KMS-11 (cell line): ENCODE measurements around the gene KCP.

ENCODE experiments used
- H2AFZ ChIP-seq: fragments of 200-600 bp; sonication (generic); 2 replicates; pipeline ENCODE4 v1.6.1; 2016; ENCODE audit warnings: antibody characterized with exemption, mixed run types, low read depth
- H3K27ac ChIP-seq: fragments of 200-600 bp; sonication (generic); 2 replicates; pipeline ENCODE4 v1.6.1; 2016; ENCODE audit warnings: mild to moderate bottlenecking, mixed run types
- H3K27me3 ChIP-seq: fragments of 200-600 bp; sonication (generic); 2 replicates; pipeline ENCODE4 v1.6.1; 2017; ENCODE audit warnings: mild to moderate bottlenecking, low read depth, mixed run types, moderate library complexity; ENCODE audit not compliant: insufficient read depth
- H3K36me3 ChIP-seq: fragments of 200-600 bp; sonication (generic); 2 replicates; pipeline ENCODE4 v1.6.1; 2017; ENCODE audit warnings: mild to moderate bottlenecking, mixed run types; ENCODE audit not compliant: insufficient read depth
- H3K4me1 ChIP-seq: fragments of 200-600 bp; sonication (generic); 2 replicates; pipeline ENCODE4 v1.6.1; 2016; ENCODE audit warnings: mild to moderate bottlenecking, low read depth, mixed run types; ENCODE audit not compliant: poor library complexity, severe bottlenecking
- H3K4me2 ChIP-seq: fragments of 200-600 bp; sonication (generic); 2 replicates; pipeline ENCODE4 v1.7.0; 2016; ENCODE audit warnings: mild to moderate bottlenecking, mixed run types
- H3K4me3 ChIP-seq: fragments of 200-600 bp; sonication (generic); IDR thresholded peaks from 2 replicates; pipeline ENCODE4 v1.6.1; 2017; ENCODE audit warnings: low read depth, low read length, mixed read lengths; ENCODE audit not compliant: insufficient read depth
- H3K79me2 ChIP-seq: fragments of 200-600 bp; sonication (generic); 2 replicates; pipeline ENCODE4 v1.6.1; 2016; ENCODE audit warnings: low read depth, mixed run types; ENCODE audit not compliant: insufficient read depth
- H3K9ac ChIP-seq: fragments of 200-600 bp; sonication (generic); 2 replicates; pipeline ENCODE4 v1.6.1; 2016; ENCODE audit warnings: mild to moderate bottlenecking, mixed run types
- H4K20me1 ChIP-seq: fragments of 200-600 bp; sonication (generic); 2 replicates; pipeline ENCODE4 v1.6.1; 2016; ENCODE audit warnings: mild to moderate bottlenecking, mixed run types; ENCODE audit not compliant: insufficient read depth
- TF ChIP-seq, protein P1 (sequence below): fragments of 200-600 bp; sonication (generic); conservative IDR thresholded peaks from 2 replicates; pipeline ENCODE4 v1.6.1; 2017; ENCODE audit warnings: low read depth, mild to moderate bottlenecking, antibody characterized with exemption, low read length, moderate library complexity, mixed read lengths

Gene KCP

DNA sequence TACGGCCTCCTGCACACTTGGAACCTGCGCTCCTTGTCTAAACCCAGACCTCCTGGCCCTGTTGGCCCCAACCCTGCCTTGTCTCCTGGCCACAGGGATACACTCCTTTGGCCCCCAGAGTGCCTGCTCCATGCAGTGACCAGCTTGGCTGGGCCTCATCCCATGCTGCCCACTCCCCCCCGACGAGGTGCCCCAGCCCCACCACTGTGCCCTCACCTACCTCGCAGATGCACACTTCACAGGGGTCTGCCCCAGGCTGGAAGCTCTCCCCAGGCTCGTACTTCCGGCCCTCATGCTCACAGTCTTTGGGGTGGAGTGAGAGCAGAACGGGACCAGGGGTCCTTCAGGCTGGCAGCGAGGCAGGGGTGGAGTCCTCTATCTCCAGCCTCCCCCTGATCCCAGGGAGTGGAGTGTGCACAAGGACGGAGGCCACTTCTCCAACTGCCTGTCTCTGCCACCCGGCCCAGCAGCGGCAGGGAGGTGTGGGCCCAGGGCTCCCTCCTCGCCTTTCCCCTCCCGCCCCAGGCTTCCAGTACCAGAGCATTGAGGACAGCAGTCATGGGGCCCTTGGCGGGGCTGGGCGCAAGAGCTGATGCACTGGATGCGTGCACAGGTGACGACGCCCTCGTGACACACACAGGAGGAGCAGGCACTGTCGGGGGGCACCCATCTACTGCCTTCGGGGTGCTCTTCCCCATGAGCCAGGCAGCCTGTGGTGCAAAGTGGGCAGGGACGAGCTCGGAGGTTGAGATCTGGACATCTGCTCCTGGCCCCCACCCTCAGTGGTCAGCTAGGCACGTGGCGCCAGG, 25.7 kb downstream of the KCP start:
- peak overlapping the region; percentile 45; the same call in 1 of the 2 replicates for H2AFZ ChIP-seq
- H3K9ac ChIP-seq, result no peak overlapping the region
- no peaks in the 10 kb centered on the region for H4K20me1 ChIP-seq
- H3K4me3 ChIP-seq, result no peak overlapping the region
- no peak overlapping the region for H3K4me2 ChIP-seq
- peaks cover 13% of the 10 kb centered on the region; the same call in 1 of the 2 replicates for H3K27me3 ChIP-seq
- H3K36me3 ChIP-seq, result no peaks in the 10 kb centered on the region
- peaks cover 3% of the 10 kb centered on the region for H3K4me1 ChIP-seq
- no peaks in the 10 kb centered on the region for H3K79me2 ChIP-seq
- TF ChIP-seq, protein P1, sequence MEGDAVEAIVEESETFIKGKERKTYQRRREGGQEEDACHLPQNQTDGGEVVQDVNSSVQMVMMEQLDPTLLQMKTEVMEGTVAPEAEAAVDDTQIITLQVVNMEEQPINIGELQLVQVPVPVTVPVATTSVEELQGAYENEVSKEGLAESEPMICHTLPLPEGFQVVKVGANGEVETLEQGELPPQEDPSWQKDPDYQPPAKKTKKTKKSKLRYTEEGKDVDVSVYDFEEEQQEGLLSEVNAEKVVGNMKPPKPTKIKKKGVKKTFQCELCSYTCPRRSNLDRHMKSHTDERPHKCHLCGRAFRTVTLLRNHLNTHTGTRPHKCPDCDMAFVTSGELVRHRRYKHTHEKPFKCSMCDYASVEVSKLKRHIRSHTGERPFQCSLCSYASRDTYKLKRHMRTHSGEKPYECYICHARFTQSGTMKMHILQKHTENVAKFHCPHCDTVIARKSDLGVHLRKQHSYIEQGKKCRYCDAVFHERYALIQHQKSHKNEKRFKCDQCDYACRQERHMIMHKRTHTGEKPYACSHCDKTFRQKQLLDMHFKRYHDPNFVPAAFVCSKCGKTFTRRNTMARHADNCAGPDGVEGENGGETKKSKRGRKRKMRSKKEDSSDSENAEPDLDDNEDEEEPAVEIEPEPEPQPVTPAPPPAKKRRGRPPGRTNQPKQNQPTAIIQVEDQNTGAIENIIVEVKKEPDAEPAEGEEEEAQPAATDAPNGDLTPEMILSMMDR, result no peak
- no peak overlapping the region for H3K27ac ChIP-seq

DNA sequence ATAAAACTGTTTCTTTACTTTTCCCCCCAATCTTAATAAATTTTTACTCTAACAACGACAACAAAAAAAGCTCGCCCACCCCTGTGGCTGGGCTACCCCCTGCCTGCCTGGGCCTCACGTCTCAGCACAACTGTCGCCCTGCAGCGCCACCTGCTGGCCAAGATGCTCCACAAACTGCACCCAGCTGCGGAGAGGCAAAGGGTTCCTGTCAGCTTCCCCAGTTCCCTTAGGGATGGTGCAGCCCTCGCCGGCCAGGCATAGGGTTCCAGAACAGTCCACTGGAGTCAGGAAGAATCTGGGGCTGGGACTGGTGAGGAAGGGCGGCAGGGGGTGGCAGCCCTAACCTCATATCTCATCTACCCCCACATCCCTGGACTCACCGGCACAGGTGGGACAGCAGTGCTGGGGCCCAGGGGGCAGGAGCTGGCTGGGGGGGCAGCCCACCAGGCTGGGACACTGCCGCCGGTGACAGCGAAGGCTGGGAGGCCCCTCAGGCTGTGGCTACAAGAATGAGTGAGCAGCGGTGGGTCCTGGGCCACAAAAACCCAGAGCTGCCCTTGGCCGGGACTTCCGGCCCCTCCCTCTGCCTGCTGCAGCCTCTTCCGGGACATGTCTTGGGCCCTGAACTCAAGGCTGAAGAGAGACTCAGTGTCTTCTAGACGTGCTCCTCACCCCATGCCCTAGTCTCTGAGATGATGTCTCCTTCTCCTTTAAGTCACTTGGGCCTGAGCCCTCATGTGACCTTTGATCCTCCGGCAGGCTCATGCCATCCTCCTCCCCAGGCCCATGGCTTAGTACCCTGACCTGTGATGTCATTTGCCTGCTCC, 26.7 kb downstream of the KCP start:
- Histone ChIP-seq H3K27ac (no peak overlapping the region), H3K4me2 (peak overlapping the region; percentile 13; the same call in 1 of the 2 replicates), H3K4me1 (peaks cover 3% of the 10 kb centered on the region), H3K27me3 (peaks cover 4% of the 10 kb centered on the region; the same call in 1 of the 2 replicates), H2AFZ (peak overlapping the region; percentile 45; the same call in 1 of the 2 replicates), H4K20me1 (no peaks in the 10 kb centered on the region), H3K9ac (peak overlapping the region; percentile 14; the same call in 1 of the 2 replicates), H3K36me3 (no peaks in the 10 kb centered on the region), H3K4me3 (no peak overlapping the region), H3K79me2 (no peaks in the 10 kb centered on the region)
- TF ChIP-seq, protein P1, result peak; percentile 99

DNA sequence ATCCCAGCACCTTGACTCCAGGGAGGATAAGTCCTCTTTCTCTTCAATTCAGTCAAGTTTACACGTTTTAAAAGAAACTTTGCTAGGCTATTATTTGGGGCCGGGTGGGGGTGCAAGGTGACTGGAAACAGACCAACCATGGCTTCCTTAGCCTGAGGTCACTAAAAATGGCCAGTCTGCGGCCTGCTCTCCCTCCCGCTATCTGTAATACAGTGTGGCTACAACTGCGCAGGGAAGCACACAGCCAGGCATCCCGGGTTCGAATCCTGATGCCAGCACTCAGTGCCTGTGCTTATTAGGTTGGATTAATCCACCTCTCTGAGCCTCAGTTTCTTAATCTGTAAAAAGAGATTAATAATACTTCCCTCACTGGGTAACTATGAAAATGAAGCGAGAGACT, 28.4 kb downstream of the KCP start:
- H3K79me2 ChIP-seq, result no peaks in the 10 kb centered on the region
- no peaks in the 10 kb centered on the region for H3K36me3 ChIP-seq
- H4K20me1 ChIP-seq, result no peaks in the 10 kb centered on the region
- H3K4me1 ChIP-seq, result peaks cover 3% of the 10 kb centered on the region
- 0 out of 2 replicates have a peak, but pooled peaks cover 2% of the 10 kb centered on the region for H3K27me3 ChIP-seq
- TF ChIP-seq, protein P1, result no peak
- no peak overlapping the region for H3K27ac ChIP-seq
- no peak overlapping the region for H2AFZ ChIP-seq
- H3K9ac ChIP-seq, result no peak overlapping the region
- no peak overlapping the region for H3K4me2 ChIP-seq
- H3K4me3 ChIP-seq, result no peak overlapping the region

DNA sequence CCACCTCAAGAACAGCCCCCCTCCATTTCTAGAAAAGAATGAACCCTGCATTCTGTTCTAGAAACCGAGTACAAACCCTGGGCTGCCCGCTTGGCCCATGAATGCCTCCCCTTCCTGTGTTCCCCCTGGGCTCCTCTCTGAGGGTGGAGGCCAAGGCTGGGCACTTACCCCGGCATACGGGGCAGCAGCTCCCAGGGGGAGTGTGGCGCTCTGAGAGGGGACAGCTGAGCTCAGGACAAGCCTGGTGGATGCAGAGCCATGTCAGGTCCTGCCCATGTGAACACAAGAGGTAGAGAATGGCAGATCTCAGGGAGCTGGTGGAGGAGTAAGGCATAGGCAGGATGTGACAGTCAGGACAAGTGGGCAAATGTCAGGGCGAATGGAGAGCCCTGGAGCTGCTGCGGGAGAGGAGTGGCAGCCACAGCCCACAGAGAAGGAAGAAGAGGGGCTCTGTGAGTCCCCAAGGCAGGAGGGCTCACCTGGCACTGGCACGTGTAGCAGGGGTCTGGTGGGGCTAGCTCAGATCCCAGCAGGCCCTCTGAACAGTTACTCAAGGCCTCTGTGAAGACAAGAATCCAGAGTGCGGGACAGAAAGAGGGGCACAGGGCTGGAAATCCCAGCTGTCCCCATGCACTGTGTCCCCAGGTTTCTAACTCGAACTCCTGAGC, 28.9 kb downstream of the KCP start:
- Histone ChIP-seq H3K4me2 (no peak overlapping the region), H3K9ac (no peak overlapping the region), H2AFZ (no peak overlapping the region), H4K20me1 (no peaks in the 10 kb centered on the region), H3K27me3 (no peaks in the 10 kb centered on the region), H3K36me3 (no peaks in the 10 kb centered on the region), H3K4me1 (peaks cover 3% of the 10 kb centered on the region), H3K4me3 (no peak overlapping the region), H3K79me2 (no peaks in the 10 kb centered on the region), H3K27ac (no peak overlapping the region)
- TF ChIP-seq, protein P1, result no peak
